Prostate gland (tissue), 2 donors: ENCODE measurements around the gene DGKB.

Experiments
- CTCF ChIP-seq, 4 experiments: fragments of 200-600 bp in 2 of 4; fragments of 450-650 bp in 2 of 4; sonication (generic) in 2 of 4; IDR thresholded peaks; 1 replicate in 3 of 4; 2 replicates in 1 of 4; pipeline ENCODE4 v1.5.1; 2016 to 2019; ENCODE audit warnings: antibody characterized with exemption in 4 of 4, mild to moderate bottlenecking in 2 of 4, moderate library complexity in 2 of 4
- POLR2AphosphoS5 ChIP-seq: sonication (generic); formaldehyde crosslinking; IDR thresholded peaks from one replicate; pipeline ENCODE4 v1.6.1; 2017; ENCODE audit warnings: antibody characterized with exemption

- TF ChIP-seq CTCF (IDR thresholded peaks at IDR 0.05) (no peak), POLR2AphosphoS5 (no peak)
Observed at GRCh38 chr7:14228341-14228740, 674.2 kb downstream of the DGKB start.
